Measurements from ENCODE around the gene SGPP1. TPM values are rescaled to one million over a fixed set of nuclear protein-coding genes. Genes with fewer than 3 reads are reported as not detected.
A peak's percentile ranks its signal among the peaks of the same experiment; 100 is the strongest.

SGPP1 gene
- total and polyA plus RNA-seq, 3 donors from 2014 or later: 16.9 to 30.1 (median 27.6) TPM

- Histone ChIP-seq H3K27ac (peak overlapping the region; percentile 60 to 67), H3K4me3 (no peak overlapping the region), H3K27me3 (no peaks in the 10 kb centered on the region), H3K36me3 (ENCODE audit: low read depth, missing control alignments) (no peaks in the 10 kb centered on the region), H3K9me3 (no peaks in the 10 kb centered on the region), H3K4me1 (no peaks in the 10 kb centered on the region)
- no peak for TF ChIP-seq POLR2A (IDR thresholded peaks at IDR 0.05)
- TF ChIP-seq CTCF (IDR thresholded peaks at IDR 0.05): no peak
- intact Hi-C loops (cut with DNase I; ENCODE audit: low total_unique reads): no loop called here
- peak; percentile 81 for DNase-seq
- WGBS, 2 donors: 63 to 90% methylated on average over 4 of the region's 4 CpGs
Measured at GRCh38 chr14:63659726-63660125, 68.1 kb downstream of the SGPP1 start.

- TF ChIP-seq POLR2A (IDR thresholded peaks at IDR 0.05): no peak
- no peak for TF ChIP-seq CTCF (IDR thresholded peaks at IDR 0.05)
- intact Hi-C loops (cut with DNase I; ENCODE audit: low total_unique reads): no loop called here
- H3K4me1 ChIP-seq: no peaks in the 10 kb centered on the region
- no peak overlapping the region for H3K27ac ChIP-seq
- H3K9me3 ChIP-seq: no peaks in the 10 kb centered on the region
- H3K36me3 ChIP-seq (ENCODE audit: low read depth, missing control alignments): no peaks in the 10 kb centered on the region
- WGBS, 2 donors: 86 to 88% methylated on average over 4 of the region's 4 CpGs
- no peak for DNase-seq
- H3K27me3 ChIP-seq: no peaks in the 10 kb centered on the region
- H3K4me3 ChIP-seq: no peak overlapping the region
Measured at GRCh38 chr14:63656194-63656593, 71.7 kb downstream of the SGPP1 start.

DNA sequence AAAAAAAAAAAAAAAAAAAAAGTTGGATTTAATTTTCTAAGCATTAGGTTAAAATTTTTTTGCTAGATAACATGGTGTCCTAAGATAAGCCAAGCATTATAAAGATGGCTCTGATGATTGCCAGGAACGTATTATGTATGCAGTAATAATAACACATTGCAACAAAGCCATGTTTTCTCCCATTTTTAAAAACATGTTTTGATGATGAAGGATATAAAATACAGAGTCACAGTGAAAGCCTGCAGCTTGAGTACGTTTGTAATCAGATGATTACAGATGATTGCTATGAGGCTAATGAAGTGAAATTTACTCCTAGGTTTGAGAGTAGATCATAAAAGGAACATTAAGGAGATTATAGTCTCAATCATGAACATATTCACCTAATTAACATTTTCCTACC lies 72.9 kb downstream of the SGPP1 start:
- 64 to 68% methylated on average over 2 of the region's 2 CpGs for WGBS, 2 donors
- H3K27me3 ChIP-seq: no peaks in the 10 kb centered on the region
- H3K9me3 ChIP-seq: no peaks in the 10 kb centered on the region
- no peak overlapping the region for H3K4me3 ChIP-seq
- no peak for DNase-seq
- H3K36me3 ChIP-seq (ENCODE audit: low read depth, missing control alignments): no peaks in the 10 kb centered on the region
- no peak overlapping the region for H3K27ac ChIP-seq
- no peaks in the 10 kb centered on the region for H3K4me1 ChIP-seq
- TF ChIP-seq CTCF (IDR thresholded peaks at IDR 0.05): no peak
- no peak for TF ChIP-seq POLR2A (IDR thresholded peaks at IDR 0.05)
- intact Hi-C loops (cut with DNase I; ENCODE audit: low total_unique reads): no loop called here

- 89 to 97% methylated on average over 2 of the region's 2 CpGs for WGBS, 2 donors
- intact Hi-C loops (cut with DNase I; ENCODE audit: low total_unique reads): no loop called here
- Histone ChIP-seq H3K27me3 (no peaks in the 10 kb centered on the region), H3K4me1 (no peaks in the 10 kb centered on the region), H3K9me3 (no peaks in the 10 kb centered on the region), H3K4me3 (no peak overlapping the region), H3K27ac (no peak overlapping the region), H3K36me3 (ENCODE audit: low read depth, missing control alignments) (no peaks in the 10 kb centered on the region)
- DNase-seq: no peak
- TF ChIP-seq CTCF (IDR thresholded peaks at IDR 0.05): no peak
- no peak for TF ChIP-seq POLR2A (IDR thresholded peaks at IDR 0.05)
Measured at GRCh38 chr14:63654346-63654745, 73.5 kb downstream of the SGPP1 start.

- no peaks in the 10 kb centered on the region for H3K4me1 ChIP-seq
- no peak overlapping the region for H3K27ac ChIP-seq
- intact Hi-C loops (cut with DNase I; ENCODE audit: low total_unique reads): no loop called here
- H3K27me3 ChIP-seq: no peaks in the 10 kb centered on the region
- no peaks in the 10 kb centered on the region for H3K9me3 ChIP-seq
- TF ChIP-seq POLR2A (IDR thresholded peaks at IDR 0.05) (no peak), CTCF (IDR thresholded peaks at IDR 0.05) (no peak)
- H3K4me3 ChIP-seq: no peak overlapping the region
- 93 to 96% methylated on average over 3 of the region's 3 CpGs for WGBS, 2 donors
- no peaks in the 10 kb centered on the region for H3K36me3 ChIP-seq (ENCODE audit: low read depth, missing control alignments)
- no peak for DNase-seq
Measured at GRCh38 chr14:63652406-63652805, 75.5 kb downstream of the SGPP1 start.
